OCI-M1 (cell line): ENCODE measurements around the gene TBL1X.

Experiments used
- DNase-seq: peaks from one replicate; lab custom pipeline; 2025; lab: John Stamatoyannopoulos, UW

TBL1X gene

GRCh38 chrX:9587642-9588041, 122.8 kb downstream of the TBL1X start:
- no peak for DNase-seq

GRCh38 chrX:9591496-9591895, 126.6 kb downstream of the TBL1X start:
- no peak for DNase-seq

DNA sequence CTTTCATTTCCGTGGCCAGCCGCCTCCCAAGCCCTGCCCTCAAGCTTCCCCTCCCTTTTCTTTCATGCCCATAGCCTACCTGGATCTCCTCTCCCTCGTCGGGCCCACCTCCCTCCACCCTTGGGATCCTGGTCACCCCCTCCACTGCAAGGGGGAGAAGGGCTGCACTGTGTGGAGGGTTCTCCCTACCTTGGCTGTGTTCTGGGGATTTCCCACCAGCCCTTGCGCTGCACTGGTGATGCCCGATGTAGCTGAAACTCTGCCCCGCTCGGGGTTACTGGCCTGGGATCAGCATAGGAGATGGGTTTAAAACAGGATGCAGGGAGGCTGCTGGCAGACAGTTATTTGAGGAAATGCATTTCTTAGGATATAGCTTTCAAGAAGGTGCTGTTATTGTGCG, 128.9 kb downstream of the TBL1X start:
- DNase-seq: no peak

- no peak for DNase-seq
Measured at GRCh38 chrX:9595174-9595573, 130.3 kb downstream of the TBL1X start.

GRCh38 chrX:9596837-9597236, 132.0 kb downstream of the TBL1X start:
- DNase-seq: no peak

DNA sequence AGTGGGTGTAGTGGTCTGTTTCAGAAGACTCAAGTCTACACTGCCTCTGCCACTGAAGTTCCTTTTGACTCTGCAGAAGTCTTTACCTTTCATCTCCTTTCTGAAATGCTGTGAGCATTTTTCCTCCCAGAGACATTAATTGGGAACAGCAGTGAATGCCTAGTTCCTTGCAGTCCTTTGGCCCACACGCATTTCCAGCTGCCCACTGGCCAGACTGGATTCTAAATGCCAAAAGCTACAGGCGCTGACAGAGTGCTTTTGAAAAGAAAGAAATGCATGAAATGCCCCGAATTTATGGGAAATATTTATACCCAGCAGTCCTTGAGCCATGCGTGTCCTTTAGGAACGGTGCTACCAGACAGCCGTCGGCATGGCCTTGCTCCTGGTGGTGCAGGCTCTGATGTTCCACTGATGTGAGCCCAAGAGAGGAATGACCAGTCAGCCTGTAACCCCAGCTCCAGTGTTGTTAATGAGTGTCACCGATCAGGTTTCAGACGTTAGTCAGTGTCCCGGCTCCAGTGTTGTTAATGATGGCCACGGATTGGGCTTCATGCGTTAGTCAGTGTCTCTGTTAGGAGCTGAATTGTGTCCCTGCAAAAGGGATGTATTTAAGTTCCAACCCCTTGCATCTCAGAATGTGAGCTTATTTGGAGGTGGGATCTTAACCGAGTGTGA, 132.6 kb downstream of the TBL1X start:
- DNase-seq: no peak

DNA sequence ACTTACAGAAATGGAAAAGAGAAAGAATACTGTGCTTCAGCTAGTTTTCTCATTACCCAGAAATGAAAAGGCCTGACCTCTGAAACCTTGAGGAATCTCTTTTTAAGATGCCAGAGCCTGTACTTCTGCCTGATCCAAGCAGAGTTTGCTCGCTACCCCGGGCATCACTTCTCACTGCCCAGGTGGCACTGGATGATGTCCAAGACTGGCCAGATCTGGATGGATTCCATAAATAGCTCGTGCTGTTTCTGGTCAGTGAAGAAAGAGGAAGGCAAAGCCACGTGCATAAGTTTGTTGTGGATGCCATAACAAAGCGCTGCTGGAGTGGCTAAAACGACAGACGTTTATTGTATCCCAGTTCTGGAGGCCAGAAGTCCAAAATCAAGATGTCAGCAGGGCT, 133.5 kb downstream of the TBL1X start:
- no peak for DNase-seq

GRCh38 chrX:9604111-9604907, 139.5 kb downstream of the TBL1X start:
- DNase-seq: no peak

DNA sequence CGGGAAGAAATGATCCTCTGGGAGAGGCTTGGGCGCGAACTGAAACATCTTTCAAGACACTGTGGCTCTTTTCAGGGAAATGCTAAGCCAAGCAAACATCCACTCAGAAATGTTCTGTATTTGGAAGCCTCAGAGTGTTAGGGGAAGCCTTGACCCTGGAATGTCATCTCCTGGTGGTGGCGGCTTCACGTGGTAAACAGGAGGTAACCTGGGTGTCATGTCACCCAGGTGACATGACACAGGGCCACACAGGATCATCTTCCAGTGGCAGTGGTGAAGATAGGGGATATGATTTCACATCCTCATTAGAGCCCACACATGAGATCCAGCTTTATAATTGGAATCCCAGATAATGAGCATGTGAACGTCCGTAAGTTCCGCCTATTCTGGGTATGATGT, 140.0 kb downstream of the TBL1X start:
- DNase-seq: no peak

GRCh38 chrX:9605484-9605883, 140.6 kb downstream of the TBL1X start:
- no peak for DNase-seq

DNA sequence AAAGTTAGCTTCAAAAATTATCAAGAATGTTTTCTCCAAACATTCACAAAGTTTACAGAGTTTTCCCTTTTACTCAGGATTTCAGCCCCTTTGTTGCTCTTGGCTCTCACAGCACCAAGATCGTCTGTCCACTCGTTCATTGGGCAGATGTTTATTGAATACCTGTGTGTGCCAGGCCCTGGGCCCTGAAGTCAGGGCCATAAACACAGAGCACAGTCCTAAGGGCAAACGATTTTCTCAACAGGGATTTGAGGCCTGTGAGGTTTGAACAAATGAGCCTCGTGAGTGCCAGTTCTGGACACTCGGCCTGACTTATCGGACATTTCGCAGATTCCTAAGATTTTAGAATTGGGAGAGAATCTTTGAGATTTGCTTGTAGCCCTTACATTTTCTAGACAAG, 142.1 kb downstream of the TBL1X start:
- DNase-seq: no peak

- DNase-seq: no peak
Measured at GRCh38 chrX:9609499-9609898, 144.6 kb downstream of the TBL1X start.

- no peak for DNase-seq
Measured at GRCh38 chrX:9609987-9610386, 145.1 kb downstream of the TBL1X start.

GRCh38 chrX:9610771-9611392, 146.0 kb downstream of the TBL1X start:
- no peak for DNase-seq

GRCh38 chrX:9611436-9612145, 146.7 kb downstream of the TBL1X start:
- DNase-seq: no peak

DNA sequence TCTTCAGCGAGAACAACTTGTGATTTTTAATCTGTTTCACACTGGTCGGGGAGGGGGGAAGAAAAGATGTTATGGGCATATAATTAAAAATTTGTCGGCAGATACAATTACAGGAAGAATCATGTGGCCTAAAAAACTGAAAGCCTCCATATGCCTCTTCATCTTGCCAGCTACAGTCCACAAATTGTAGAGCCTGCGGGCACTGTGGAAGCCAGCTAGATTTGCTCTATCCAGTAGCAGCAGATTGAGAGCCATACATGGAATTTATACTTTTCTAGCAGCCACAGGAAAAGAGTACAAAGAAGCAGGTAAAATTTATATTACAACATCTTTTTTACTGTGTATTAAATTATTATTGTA, 147.3 kb downstream of the TBL1X start:
- no peak for DNase-seq

GRCh38 chrX:9614016-9614415, 149.2 kb downstream of the TBL1X start:
- DNase-seq: no peak

DNA sequence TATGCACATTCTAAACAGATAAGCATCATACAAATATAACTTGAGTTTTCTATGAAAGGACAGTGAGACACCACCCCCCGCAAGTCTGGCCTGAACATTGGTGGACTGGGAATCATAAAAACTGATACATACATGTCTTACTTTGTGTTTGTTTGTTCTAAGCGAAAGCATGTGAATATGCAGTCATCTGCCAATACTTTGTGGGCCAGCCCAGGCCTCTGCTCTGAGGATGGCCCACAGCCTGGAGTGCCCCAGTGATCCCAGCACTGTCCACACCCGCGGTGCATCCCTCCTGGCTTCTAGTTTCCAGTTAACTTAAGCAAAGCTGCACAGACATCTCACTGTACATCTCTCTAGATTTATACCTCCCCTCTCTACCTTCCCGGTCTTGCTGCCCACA, 154.3 kb downstream of the TBL1X start:
- DNase-seq: no peak

- no peak for DNase-seq
Measured at GRCh38 chrX:9619581-9619980, 154.7 kb downstream of the TBL1X start.

GRCh38 chrX:9622128-9622527, 157.3 kb downstream of the TBL1X start:
- no peak for DNase-seq

- DNase-seq: no peak
Measured at GRCh38 chrX:9626379-9626778, 161.5 kb downstream of the TBL1X start.

DNA sequence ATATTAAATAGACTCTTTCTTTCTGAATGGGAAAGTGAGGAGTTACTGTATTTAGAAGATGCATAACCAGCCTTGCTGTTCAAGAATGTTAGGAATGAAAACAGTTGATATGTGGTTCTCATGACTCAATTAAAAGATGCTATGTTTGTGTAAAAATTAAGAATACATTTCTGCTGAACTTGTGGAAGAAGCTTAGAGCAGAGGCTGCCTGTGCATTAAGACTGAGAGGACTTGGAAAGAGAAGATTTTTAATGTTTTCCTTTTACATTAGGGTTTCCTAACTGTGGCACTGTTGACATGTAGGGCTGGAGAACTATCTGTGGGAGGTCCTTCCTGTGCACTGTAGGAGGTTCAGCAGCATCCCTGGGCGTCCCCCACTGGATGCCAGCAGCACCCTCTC, 163.1 kb downstream of the TBL1X start:
- DNase-seq: no peak
